ENCODE results near the gene SND1. TPM values are rescaled to one million over a fixed set of nuclear protein-coding genes. Genes with fewer than 3 reads are reported as not detected.

The SND1 gene
- total RNA-seq, 1 donor from 2014 or later = 232 TPM

- Histone ChIP-seq H3K36me3 (ENCODE audit: control insufficient read depth, insufficient read depth, low read length) (peaks cover 1% of the 10 kb centered on the region), H3K4me3 (ENCODE audit: low read depth, low read length) (no peak overlapping the region), H3K27me3 (ENCODE audit: control insufficient read depth, insufficient read depth, low read length) (no peaks in the 10 kb centered on the region)
- FAIRE-seq = no peak
- TF ChIP-seq CTCF (IDR thresholded peaks at IDR 0.05; ENCODE audit: insufficient read depth, low read length, severe bottlenecking) = no peak
- no peak for DNase-seq (ENCODE audit: low read depth)
Measured at GRCh38 chr7:127968547-127968946, 316.6 kb downstream of the SND1 start.

GRCh38 chr7:127973832-127974231, 321.8 kb downstream of the SND1 start:
- H3K4me3 ChIP-seq (ENCODE audit: low read depth, low read length) = no peak overlapping the region
- FAIRE-seq (no peak), DNase-seq (ENCODE audit: low read depth) (no peak)
- no peaks in the 10 kb centered on the region for H3K27me3 ChIP-seq (ENCODE audit: control insufficient read depth, insufficient read depth, low read length)
- TF ChIP-seq CTCF (IDR thresholded peaks at IDR 0.05; ENCODE audit: insufficient read depth, low read length, severe bottlenecking) = no peak
- peaks cover 8% of the 10 kb centered on the region for H3K36me3 ChIP-seq (ENCODE audit: control insufficient read depth, insufficient read depth, low read length)

GRCh38 chr7:127974446-127975035, 322.5 kb downstream of the SND1 start:
- H3K27me3 ChIP-seq (ENCODE audit: control insufficient read depth, insufficient read depth, low read length) = no peaks in the 10 kb centered on the region
- FAIRE-seq (no peak), DNase-seq (ENCODE audit: low read depth) (no peak)
- no peak for TF ChIP-seq CTCF (IDR thresholded peaks at IDR 0.05; ENCODE audit: insufficient read depth, low read length, severe bottlenecking)
- peaks cover 10% of the 10 kb centered on the region for H3K36me3 ChIP-seq (ENCODE audit: control insufficient read depth, insufficient read depth, low read length)
- no peak overlapping the region for H3K4me3 ChIP-seq (ENCODE audit: low read depth, low read length)

GRCh38 chr7:127976056-127976737, 324.2 kb downstream of the SND1 start:
- H3K27me3 ChIP-seq (ENCODE audit: control insufficient read depth, insufficient read depth, low read length) = no peaks in the 10 kb centered on the region
- DNase-seq (ENCODE audit: low read depth) (peak; percentile 55), FAIRE-seq (no peak)

GRCh38 chr7:127976738-127977120, 324.7 kb downstream of the SND1 start:
- no peak for TF ChIP-seq CTCF (IDR thresholded peaks at IDR 0.05; ENCODE audit: insufficient read depth, low read length, severe bottlenecking)
- no peak for DNase-seq (ENCODE audit: low read depth)
- FAIRE-seq = no peak
- H3K36me3 ChIP-seq (ENCODE audit: control insufficient read depth, insufficient read depth, low read length) = peaks cover 10% of the 10 kb centered on the region
- H3K4me3 ChIP-seq (ENCODE audit: low read depth, low read length) = no peak overlapping the region
- H3K27me3 ChIP-seq (ENCODE audit: control insufficient read depth, insufficient read depth, low read length) = no peaks in the 10 kb centered on the region

More at GRCh38 chr7:127976056-127976737, 324.2 kb downstream of the SND1 start:
- no peak for TF ChIP-seq CTCF (IDR thresholded peaks at IDR 0.05; ENCODE audit: insufficient read depth, low read length, severe bottlenecking)
- H3K36me3 ChIP-seq (ENCODE audit: control insufficient read depth, insufficient read depth, low read length) = peaks cover 10% of the 10 kb centered on the region
- no peak overlapping the region for H3K4me3 ChIP-seq (ENCODE audit: low read depth, low read length)

Data from bronchial epithelial cell (primary cell).